Activated naive CD4-positive, alpha-beta T cell treated with anti-CD3 and anti-CD28 coated beads for 36 hours (primary cell): ENCODE measurements around the gene DRP2. TPM values are rescaled to one million over a fixed set of nuclear protein-coding genes. Genes with fewer than 3 reads are reported as not detected.
"Not testable (repeated sequence)": the region's sequence is repeated elsewhere in the genome, so short reads cannot be mapped to it uniquely, and the experiment has no call there.

ENCODE experiments used
- CTCF ChIA-PET: fragments of 350-600 bp; sonication (Branson Sonifier 250); formaldehyde crosslinking; loops from one replicate; lab custom pipeline; 2021; ENCODE audit warnings: antibody characterized with exemption; lab: Charles Lee
- DNase-seq: peaks from one replicate; pipeline ENCODE4 v3.0.0-alpha.2; 2020
- H3K27ac Mint-ChIP-seq: one replicate; pipeline ENCODE4 v1.8.0; 2021; ENCODE audit warnings: mild to moderate bottlenecking, mixed read lengths
- H3K27me3 Mint-ChIP-seq: one replicate; pipeline ENCODE4 v1.8.0; 2021; ENCODE audit warnings: low read depth, mixed read lengths
- H3K36me3 Mint-ChIP-seq: one replicate; pipeline ENCODE4 v1.8.0; 2021; ENCODE audit warnings: low read depth, mixed read lengths
- H3K4me1 Mint-ChIP-seq: one replicate; pipeline ENCODE4 v1.8.0; 2021; ENCODE audit warnings: low read depth, mixed read lengths
- H3K4me3 Mint-ChIP-seq: one replicate; pipeline ENCODE4 v1.8.0; 2021; ENCODE audit warnings: mild to moderate bottlenecking, moderate library complexity, mixed read lengths
- H3K9me3 Mint-ChIP-seq: one replicate; pipeline ENCODE4 v1.8.0; 2021; ENCODE audit warnings: mixed read lengths
- intact Hi-C: fragments of 100-400 bp; cut with micrococcal nuclease; formaldehyde crosslinking; loops from one replicate; pipeline ENCODE4 v1.15.1; 2023
- total RNA-seq, 2 experiments: library from RNA; stranded (reverse); gene quantifications; one replicate each; pipeline ENCODE4 v1.2.3, GENCODE V29; 2021

The DRP2 gene, protein sequence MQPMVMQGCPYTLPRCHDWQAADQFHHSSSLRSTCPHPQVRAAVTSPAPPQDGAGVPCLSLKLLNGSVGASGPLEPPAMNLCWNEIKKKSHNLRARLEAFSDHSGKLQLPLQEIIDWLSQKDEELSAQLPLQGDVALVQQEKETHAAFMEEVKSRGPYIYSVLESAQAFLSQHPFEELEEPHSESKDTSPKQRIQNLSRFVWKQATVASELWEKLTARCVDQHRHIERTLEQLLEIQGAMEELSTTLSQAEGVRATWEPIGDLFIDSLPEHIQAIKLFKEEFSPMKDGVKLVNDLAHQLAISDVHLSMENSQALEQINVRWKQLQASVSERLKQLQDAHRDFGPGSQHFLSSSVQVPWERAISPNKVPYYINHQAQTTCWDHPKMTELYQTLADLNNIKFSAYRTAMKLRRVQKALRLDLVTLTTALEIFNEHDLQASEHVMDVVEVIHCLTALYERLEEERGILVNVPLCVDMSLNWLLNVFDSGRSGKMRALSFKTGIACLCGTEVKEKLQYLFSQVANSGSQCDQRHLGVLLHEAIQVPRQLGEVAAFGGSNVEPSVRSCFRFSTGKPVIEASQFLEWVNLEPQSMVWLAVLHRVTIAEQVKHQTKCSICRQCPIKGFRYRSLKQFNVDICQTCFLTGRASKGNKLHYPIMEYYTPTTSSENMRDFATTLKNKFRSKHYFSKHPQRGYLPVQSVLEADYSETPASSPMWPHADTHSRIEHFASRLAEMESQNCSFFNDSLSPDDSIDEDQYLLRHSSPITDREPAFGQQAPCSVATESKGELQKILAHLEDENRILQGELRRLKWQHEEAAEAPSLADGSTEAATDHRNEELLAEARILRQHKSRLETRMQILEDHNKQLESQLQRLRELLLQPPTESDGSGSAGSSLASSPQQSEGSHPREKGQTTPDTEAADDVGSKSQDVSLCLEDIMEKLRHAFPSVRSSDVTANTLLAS
- under 1 TPM; 0.41 to 0.47 TPM for total RNA-seq

DNA sequence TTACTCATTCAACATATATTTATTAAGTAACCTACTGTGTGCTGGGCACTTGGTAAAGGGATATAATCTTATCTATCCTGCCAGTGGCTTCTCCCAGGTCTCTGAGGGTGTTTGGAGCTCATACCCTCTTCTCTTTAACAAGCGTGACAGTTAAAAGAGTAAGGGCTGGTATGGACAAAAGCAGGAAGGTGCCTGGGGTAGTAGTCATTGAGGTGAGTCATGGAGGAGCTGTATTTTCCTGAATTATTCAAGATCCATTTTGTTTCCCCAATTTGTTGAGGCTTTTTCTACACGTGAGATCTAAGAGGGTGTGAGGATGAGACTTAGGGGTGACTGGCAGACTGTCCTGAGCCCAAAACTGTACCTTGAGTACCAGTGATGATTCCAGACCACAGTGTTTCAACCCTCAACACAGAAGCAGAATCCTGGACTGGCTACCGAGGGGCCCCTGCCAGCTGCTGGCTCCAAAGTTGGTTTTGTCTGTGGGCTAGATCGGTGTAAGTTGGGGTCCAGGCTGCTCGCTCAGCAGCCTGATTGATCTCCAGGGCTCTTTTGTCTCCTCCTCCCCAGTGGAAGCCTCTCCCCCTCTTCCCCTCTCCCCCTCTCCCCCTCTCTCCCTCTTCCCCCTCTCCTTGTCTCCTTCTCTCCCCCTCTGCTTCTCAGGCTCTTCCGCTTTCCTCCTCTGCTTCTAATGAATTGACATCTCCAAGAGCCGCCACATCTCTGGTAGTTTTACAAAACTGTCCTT lies at the start of gene DRP2:
DRP2 (plus strand) TSS at position 671 of the 748 bp plus-strand sequence. CDS start 11,862 bp downstream, outside the sequence.
- Mint-ChIP-seq H3K4me3 (no peak within 1 kb of the TSS), H3K27me3 (no peaks in the 10 kb centered on the region), H3K4me1 (peaks cover 13% of the 10 kb centered on the region), H3K27ac (no peak within 1 kb of the TSS), H3K9me3 (no peaks in the 10 kb centered on the region), H3K36me3 (no peaks in the 10 kb centered on the region)
- no peak for DNase-seq
- intact Hi-C loops = no loop called here
- CTCF ChIA-PET = no interaction called here

DNA sequence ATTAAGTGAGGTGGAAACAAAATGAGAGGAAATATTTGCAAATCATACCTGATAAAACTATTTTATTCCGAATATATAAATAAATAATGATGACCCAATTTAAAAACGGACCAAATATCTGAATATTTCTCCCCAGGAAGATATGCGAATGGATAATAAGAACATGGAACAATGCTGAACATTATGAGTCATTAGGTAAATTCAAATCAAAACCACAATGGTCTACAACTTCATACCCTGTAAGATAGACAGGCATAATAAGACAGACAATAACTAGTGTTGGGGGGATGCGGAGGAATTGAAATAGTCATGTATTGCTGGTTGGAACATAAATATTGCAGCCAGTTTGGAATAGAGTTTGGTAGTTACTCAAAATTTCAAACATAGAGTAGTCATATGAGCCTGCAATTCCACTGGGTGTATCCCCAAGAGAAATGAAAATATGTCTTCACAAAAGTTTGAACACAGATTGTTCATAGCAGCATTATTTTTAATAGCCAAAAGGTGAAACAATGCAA lies 47.6 kb upstream of the DRP2 start:
- CTCF ChIA-PET = no interaction called here
- peaks cover 3% of the 10 kb centered on the region for H3K9me3 Mint-ChIP-seq
- no peaks in the 10 kb centered on the region for H3K4me1 Mint-ChIP-seq
- no peaks in the 10 kb centered on the region for H3K27me3 Mint-ChIP-seq
- H3K27ac Mint-ChIP-seq = no peak overlapping the region
- no peaks in the 10 kb centered on the region for H3K36me3 Mint-ChIP-seq
- intact Hi-C loops = no loop called here
- no peak for DNase-seq
- no peak overlapping the region for H3K4me3 Mint-ChIP-seq

DNA sequence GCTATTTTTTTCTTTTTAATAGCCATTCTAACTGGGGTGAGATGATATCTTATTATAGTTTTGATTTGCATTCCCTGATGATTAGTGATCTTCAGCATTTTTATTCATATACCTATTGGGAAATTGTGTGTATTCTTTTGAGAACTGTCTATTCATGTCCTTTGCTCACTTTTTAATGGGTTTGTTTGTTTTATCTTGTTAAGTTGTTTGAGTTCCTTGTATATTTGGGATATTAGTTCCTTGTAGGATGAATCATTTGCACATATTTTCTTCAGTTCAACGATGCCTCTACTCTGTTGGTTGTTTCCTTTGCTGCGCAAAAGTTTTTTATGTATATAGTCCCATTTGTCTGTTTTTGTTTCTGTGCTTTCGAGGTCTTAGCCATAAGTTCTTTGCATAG lies 43.1 kb upstream of the DRP2 start:
- H3K27me3 Mint-ChIP-seq = no peaks in the 10 kb centered on the region
- no peaks in the 10 kb centered on the region for H3K4me1 Mint-ChIP-seq
- no peaks in the 10 kb centered on the region for H3K36me3 Mint-ChIP-seq

DNA sequence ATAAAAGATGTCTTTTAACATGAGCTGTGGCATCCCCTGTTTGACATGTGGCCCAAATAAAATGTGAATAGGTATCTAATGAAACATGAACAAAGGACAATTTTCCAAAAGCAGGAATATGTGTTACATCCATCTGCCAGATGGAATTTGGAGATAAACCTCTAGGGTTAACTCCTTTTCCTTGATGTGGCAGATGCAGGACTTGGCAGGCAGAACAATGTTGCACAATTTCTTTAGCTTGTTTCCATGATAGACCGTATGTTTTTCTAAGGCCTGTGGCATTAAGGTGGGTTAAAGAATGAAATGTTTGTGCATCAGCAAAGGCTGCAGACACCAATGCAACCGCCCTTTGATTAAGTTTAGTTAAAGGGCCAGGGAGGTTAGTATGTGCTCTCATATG lies 34.7 kb upstream of the DRP2 start:
- H3K36me3 Mint-ChIP-seq, intact Hi-C loops, H3K4me3 Mint-ChIP-seq, CTCF ChIA-PET, DNase-seq, H3K27ac Mint-ChIP-seq, H3K4me1 Mint-ChIP-seq, H3K9me3 Mint-ChIP-seq, H3K27me3 Mint-ChIP-seq: not testable (repeated sequence)

More for the DNA sequence above, 43.1 kb upstream of the DRP2 start:
- H3K4me3 Mint-ChIP-seq = no peak overlapping the region
- CTCF ChIA-PET = no interaction called here
- no peak for DNase-seq
- H3K9me3 Mint-ChIP-seq = peaks cover 3% of the 10 kb centered on the region
- intact Hi-C loops = no loop called here
- H3K27ac Mint-ChIP-seq = no peak overlapping the region

DNA sequence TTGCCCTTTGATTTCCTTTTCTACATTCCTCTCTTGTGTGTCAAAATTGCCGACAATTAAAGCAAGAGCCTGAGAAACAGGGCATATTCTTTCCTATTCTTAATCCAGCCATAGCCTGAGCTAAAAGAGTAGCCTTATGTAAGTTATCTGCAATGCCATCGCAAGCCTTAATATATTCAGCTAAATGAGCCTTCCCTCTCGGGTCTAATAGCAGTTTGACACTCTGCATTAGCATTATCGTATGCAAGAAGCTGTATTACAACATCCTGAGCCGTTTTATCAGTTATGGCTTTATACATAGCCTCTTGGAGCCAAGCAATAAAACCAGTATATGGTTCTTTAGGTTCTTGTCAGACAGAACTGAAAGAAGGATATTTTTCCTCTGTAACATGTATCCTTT lies 31.6 kb upstream of the DRP2 start:
- CTCF ChIA-PET, H3K27me3 Mint-ChIP-seq, H3K9me3 Mint-ChIP-seq: not testable (repeated sequence)

DNA sequence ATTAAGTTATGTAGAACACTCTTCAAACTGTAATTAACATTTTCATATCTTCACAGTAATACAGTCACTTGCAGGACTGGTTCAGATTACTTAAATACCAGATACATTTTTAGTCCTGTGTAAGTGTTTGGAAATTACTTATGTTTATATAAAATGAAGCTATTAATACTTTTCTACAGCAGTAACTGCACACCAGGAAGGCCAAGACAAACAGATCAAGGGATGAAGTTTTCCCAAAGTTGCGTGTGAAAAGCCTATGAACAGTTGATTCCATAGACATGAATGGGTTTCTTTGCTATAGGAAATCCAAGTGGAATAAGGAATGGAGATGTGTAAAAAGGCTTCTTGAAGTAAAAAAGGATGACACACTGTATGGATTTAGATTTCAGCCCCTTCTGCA lies 28.9 kb upstream of the DRP2 start:
- H3K9me3 Mint-ChIP-seq = no peaks in the 10 kb centered on the region
- H3K36me3 Mint-ChIP-seq = no peaks in the 10 kb centered on the region
- CTCF ChIA-PET = no interaction called here
- intact Hi-C loops = no loop called here
- no peak overlapping the region for H3K4me3 Mint-ChIP-seq
- peaks cover 16% of the 10 kb centered on the region for H3K27me3 Mint-ChIP-seq
- no peak overlapping the region for H3K27ac Mint-ChIP-seq
- H3K4me1 Mint-ChIP-seq = peaks cover 2% of the 10 kb centered on the region
- no peak for DNase-seq

More for the DNA sequence above, 31.6 kb upstream of the DRP2 start:
- H3K36me3 Mint-ChIP-seq, intact Hi-C loops, H3K4me3 Mint-ChIP-seq, H3K27ac Mint-ChIP-seq, H3K4me1 Mint-ChIP-seq, DNase-seq: not testable (repeated sequence)

DNA sequence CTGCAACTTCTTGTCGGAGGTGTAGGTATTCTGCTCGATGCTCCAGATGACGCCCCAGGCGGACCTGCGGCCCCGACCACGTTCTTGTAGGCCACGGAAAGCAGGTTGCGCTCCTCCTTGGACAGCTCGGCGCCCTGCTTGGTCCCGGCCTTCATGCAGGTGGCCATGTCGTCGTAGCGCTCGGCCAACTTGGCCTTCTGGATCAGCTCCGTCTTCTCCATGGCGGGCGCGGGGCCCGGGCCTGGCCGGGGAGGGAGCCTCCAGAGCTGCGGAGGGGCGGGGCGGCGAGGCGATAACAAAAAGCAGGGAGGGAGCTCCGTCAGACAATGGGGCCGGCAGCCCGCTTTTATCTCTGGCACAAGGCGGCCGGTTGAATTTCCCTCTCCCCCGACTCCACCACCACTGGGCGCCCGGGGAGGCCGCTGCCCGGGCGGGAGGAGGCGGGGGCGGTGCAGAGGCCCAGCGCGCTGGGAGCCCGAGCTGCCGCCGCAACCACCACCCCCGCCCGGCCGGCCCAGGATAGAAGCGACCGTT lies 28.3 kb upstream of the DRP2 start:
- intact Hi-C loops = no loop called here
- H3K36me3 Mint-ChIP-seq = no peaks in the 10 kb centered on the region
- CTCF ChIA-PET = no interaction called here
- H3K4me1 Mint-ChIP-seq = peaks cover 2% of the 10 kb centered on the region
- H3K4me3 Mint-ChIP-seq = no peak overlapping the region
- no peaks in the 10 kb centered on the region for H3K9me3 Mint-ChIP-seq
- DNase-seq = no peak
- no peak overlapping the region for H3K27ac Mint-ChIP-seq
- peaks cover 16% of the 10 kb centered on the region for H3K27me3 Mint-ChIP-seq

DNA sequence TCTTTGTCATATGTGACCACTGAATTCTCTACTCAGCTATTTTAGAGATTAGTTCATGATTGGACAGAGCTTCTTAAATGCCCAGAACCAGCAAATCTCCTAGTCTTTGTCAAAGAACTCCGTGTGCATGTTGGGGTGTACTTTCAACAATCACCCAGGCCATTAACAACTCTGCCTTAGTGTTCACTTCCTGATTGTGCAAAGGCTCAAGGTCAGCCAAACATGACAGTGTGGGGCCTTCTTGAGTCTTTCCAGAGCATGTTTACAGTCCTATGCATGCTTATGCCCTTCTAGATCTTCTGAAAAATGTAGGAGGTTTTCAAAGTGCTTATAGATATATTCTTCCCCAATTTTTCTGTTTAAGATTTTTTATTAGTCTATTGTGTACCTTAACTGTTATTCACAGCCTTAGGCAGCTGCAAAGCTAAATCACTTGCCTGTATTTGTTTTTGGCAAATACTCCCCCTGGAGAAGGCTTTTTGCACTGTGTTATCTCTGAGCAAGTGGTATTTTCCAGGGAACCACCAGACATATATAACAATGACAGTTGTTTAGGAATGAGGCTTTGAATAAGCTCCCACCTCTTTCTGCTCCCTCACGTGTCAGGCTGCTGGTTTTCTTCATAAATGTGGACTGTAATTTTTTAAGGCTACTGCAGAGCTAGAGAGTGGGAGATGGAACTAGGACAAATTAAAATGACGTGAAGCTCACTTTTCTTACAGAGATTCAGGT lies 24.0 kb upstream of the DRP2 start:
- CTCF ChIA-PET = no interaction called here
- Mint-ChIP-seq H3K9me3 (no peaks in the 10 kb centered on the region), H3K4me1 (no peaks in the 10 kb centered on the region), H3K27me3 (peaks cover 14% of the 10 kb centered on the region), H3K27ac (no peak overlapping the region), H3K36me3 (no peaks in the 10 kb centered on the region), H3K4me3 (no peak overlapping the region)
- intact Hi-C loops = no loop called here
- no peak for DNase-seq

DNA sequence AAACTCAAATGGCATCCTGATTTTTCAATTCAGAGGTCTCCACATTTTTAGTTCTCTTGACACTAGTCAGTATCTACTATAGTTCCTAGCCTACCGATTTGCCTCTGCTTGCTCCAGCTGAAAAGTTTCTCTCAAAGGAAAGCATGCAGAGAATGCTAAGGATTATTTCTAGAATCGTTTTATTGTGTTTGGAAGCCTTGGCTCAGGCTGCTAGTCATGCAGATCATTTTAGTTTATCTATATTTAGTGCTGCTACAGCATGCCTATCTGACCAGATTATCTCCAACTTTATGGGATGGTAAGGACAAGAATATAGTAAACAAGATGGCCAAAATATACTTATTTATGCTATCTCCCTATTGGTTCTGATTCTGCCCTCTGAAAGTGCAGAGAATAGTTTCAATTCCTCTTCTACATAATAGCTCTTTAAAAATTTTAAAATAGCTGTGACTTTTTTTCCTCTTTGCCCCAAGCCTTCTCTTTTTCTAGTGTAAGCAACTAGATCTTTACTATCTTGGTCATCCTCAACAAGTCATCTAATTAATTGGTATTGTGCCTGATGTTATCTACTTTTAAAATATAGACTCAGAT lies 15.7 kb upstream of the DRP2 start:
- Mint-ChIP-seq H3K27ac (no peak overlapping the region), H3K9me3 (no peaks in the 10 kb centered on the region), H3K4me1 (peaks cover 12% of the 10 kb centered on the region), H3K4me3 (no peak overlapping the region), H3K27me3 (no peaks in the 10 kb centered on the region), H3K36me3 (no peaks in the 10 kb centered on the region)
- intact Hi-C loops = no loop called here
- DNase-seq = no peak
- CTCF ChIA-PET = no interaction called here

DNA sequence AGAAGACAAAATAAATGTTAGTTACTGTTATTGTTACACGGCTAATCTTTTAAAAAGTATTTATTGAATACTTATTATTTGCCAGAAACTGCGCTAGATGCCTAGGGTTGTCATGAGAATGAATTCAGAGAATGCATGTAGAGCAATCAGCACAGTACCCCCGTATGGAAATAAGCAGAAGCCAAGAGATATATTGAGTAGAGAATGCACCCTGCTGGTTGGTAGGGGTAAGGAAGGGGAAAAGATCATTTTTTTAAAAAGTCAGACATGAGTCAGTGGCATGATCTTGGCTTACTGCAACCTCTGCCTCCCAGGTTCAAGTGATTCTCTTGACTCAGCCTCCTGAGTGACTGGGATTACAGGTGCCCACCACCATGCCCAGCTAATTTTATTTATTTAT lies 13.1 kb upstream of the DRP2 start:
- H3K36me3 Mint-ChIP-seq = no peaks in the 10 kb centered on the region

More for the DNA sequence above, 13.1 kb upstream of the DRP2 start:
- Mint-ChIP-seq H3K27me3 (no peaks in the 10 kb centered on the region), H3K27ac (no peak overlapping the region), H3K4me3 (no peak overlapping the region), H3K9me3 (no peaks in the 10 kb centered on the region), H3K4me1 (peaks cover 18% of the 10 kb centered on the region)
- intact Hi-C loops = loop anchor here (1.0 to 5.0 kb wide), 4 partner anchors 81 to 522 kb away; no protein-coding TSS in a partner anchor
- CTCF ChIA-PET = no interaction called here
- peak; percentile 16 for DNase-seq
